Activated naive CD8-positive, alpha-beta T cell treated with anti-CD3 and anti-CD28 coated beads, Interleukin-2, amount 10 ng/mL, durations not matched to agents 7 days and 5 days (primary cell): ENCODE measurements around the gene RGS2. TPM values are rescaled to one million over a fixed set of nuclear protein-coding genes. Genes with fewer than 3 reads are reported as not detected.
A peak's percentile ranks its signal among the peaks of the same experiment; 100 is the strongest.

Experiments used
- ATAC-seq: fragments of 150-1000 bp; cut with Tn5 transposase; one replicate; pipeline ENCODE4 v1.10.0; 2021; ENCODE audit warnings: low read depth, moderate library complexity
- POLR2A ChIA-PET: fragments of 350-600 bp; sonication (Branson Sonifier 250); formaldehyde crosslinking; loops from one replicate; lab custom pipeline; 2021; ENCODE audit warnings: antibody characterized with exemption; lab: Charles Lee
- DNase-seq: peaks from one replicate; pipeline ENCODE4 v3.0.0; 2021
- H3K27ac Mint-ChIP-seq: one replicate; pipeline ENCODE4 v1.8.0; 2022; ENCODE audit warnings: mild to moderate bottlenecking, mixed read lengths
- H3K27me3 Mint-ChIP-seq: one replicate; pipeline ENCODE4 v1.8.0; 2022; ENCODE audit warnings: mild to moderate bottlenecking, moderate library complexity, mixed read lengths
- H3K36me3 Mint-ChIP-seq: one replicate; pipeline ENCODE4 v1.8.0; 2021; ENCODE audit warnings: mild to moderate bottlenecking, mixed read lengths
- H3K4me1 Mint-ChIP-seq: one replicate; pipeline ENCODE4 v1.8.0; 2021; ENCODE audit warnings: mixed read lengths
- H3K4me3 Mint-ChIP-seq: one replicate; pipeline ENCODE4 v1.8.0; 2022; ENCODE audit warnings: mild to moderate bottlenecking, moderate library complexity, mixed read lengths
- H3K9me3 Mint-ChIP-seq: one replicate; pipeline ENCODE4 v1.8.0; 2021; ENCODE audit warnings: mixed read lengths
- total RNA-seq, 2 experiments: library from RNA; stranded (reverse); gene quantifications; one replicate each; pipeline ENCODE4 v1.2.3, GENCODE V29; 2021

RGS2 gene
- total RNA-seq, result 10 to 100 TPM; 17.5 TPM

- H3K4me1 Mint-ChIP-seq, result peaks cover 19% of the 10 kb centered on the region
- H3K4me3 Mint-ChIP-seq, result peak within 1 kb of the TSS; percentile 98
- H3K9me3 Mint-ChIP-seq, result no peaks in the 10 kb centered on the region
- DNase-seq (peak; percentile 91), ATAC-seq (peak; percentile 94)
- POLR2A ChIA-PET, result interaction anchor here (1.0 to 1.5 kb wide), 2 partner anchors 250 kb away, joined by 4 to 6 read pairs; partner anchors contain the start of genes RO60 and UCHL5
- peaks cover 2% of the 10 kb centered on the region for H3K36me3 Mint-ChIP-seq
- H3K27me3 Mint-ChIP-seq, result peaks cover 2% of the 10 kb centered on the region
- peak within 1 kb of the TSS; percentile 95 for H3K27ac Mint-ChIP-seq
Observed at GRCh38 chr1:192808518-192809306, at the start of gene RGS2. Gene RGS2 (plus strand): TSS chr1:192809039. CDS start chr1:192809072, 33 bp downstream.

DNA sequence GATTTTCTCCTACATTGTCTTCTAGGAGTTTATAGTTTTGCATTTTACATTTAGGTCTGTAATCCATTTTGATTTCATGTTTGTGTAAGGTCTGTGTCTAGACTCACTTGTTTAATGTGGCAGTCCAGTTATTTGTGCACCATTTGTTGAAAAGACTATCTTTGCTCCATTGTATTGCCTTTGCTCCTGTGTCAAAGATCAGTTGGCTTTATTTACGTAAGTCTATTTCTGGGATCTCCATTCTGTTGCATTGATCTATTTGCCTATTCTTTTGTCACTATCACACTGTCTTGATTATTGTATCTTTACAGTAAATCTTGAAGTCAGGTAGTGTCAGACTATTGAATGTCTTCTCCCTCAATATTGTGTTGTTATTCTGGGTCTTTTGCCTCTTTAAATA is 49.7 kb upstream of the RGS2 start:
- H3K4me3 Mint-ChIP-seq, result no peak overlapping the region
- H3K36me3 Mint-ChIP-seq, result no peaks in the 10 kb centered on the region
- H3K27me3 Mint-ChIP-seq, result peaks cover 2% of the 10 kb centered on the region
- ATAC-seq, result no peak
- POLR2A ChIA-PET, result no interaction called here
- DNase-seq, result no peak
- H3K9me3 Mint-ChIP-seq, result no peaks in the 10 kb centered on the region
- peaks cover 3% of the 10 kb centered on the region for H3K4me1 Mint-ChIP-seq
- H3K27ac Mint-ChIP-seq, result no peak overlapping the region

GRCh38 chr1:192762265-192762664 is 46.6 kb upstream of the RGS2 start:
- H3K36me3 Mint-ChIP-seq, result no peaks in the 10 kb centered on the region
- peaks cover 3% of the 10 kb centered on the region for H3K4me1 Mint-ChIP-seq
- ATAC-seq, result no peak
- no peaks in the 10 kb centered on the region for H3K9me3 Mint-ChIP-seq
- POLR2A ChIA-PET, result no interaction called here
- no peak overlapping the region for H3K4me3 Mint-ChIP-seq
- no peak for DNase-seq
- peaks cover 2% of the 10 kb centered on the region for H3K27me3 Mint-ChIP-seq
- no peak overlapping the region for H3K27ac Mint-ChIP-seq

GRCh38 chr1:192763243-192763642 is 45.6 kb upstream of the RGS2 start:
- Mint-ChIP-seq H3K4me3 (no peak overlapping the region), H3K27me3 (peaks cover 2% of the 10 kb centered on the region), H3K4me1 (peaks cover 3% of the 10 kb centered on the region), H3K9me3 (no peaks in the 10 kb centered on the region), H3K36me3 (no peaks in the 10 kb centered on the region), H3K27ac (no peak overlapping the region)
- ATAC-seq, result no peak
- POLR2A ChIA-PET, result no interaction called here
- no peak for DNase-seq

DNA sequence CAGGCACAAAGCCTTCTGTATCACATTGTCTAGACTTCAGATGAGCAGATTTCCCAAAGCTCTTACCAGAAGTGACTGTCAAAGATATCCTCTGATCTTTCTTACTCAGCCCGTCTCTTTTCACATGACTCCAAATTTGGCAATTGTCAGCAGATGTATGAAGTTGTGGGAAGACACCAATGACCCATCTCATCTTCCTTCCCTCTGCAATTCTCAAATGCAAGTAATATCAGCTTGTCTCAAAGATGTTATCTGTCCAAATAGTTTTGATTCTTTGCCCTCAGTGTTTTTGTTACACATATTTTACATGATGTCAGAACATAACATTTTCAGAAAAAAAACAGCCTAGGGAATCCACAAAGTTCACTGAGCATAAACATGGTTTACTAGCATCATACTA is 45.1 kb upstream of the RGS2 start:
- no peak overlapping the region for H3K27ac Mint-ChIP-seq
- H3K27me3 Mint-ChIP-seq, result peaks cover 2% of the 10 kb centered on the region
- POLR2A ChIA-PET, result no interaction called here
- peaks cover 3% of the 10 kb centered on the region for H3K4me1 Mint-ChIP-seq
- DNase-seq (no peak), ATAC-seq (no peak)
- H3K9me3 Mint-ChIP-seq, result no peaks in the 10 kb centered on the region
- H3K4me3 Mint-ChIP-seq, result no peak overlapping the region
- H3K36me3 Mint-ChIP-seq, result no peaks in the 10 kb centered on the region

GRCh38 chr1:192764675-192765074 is 44.2 kb upstream of the RGS2 start:
- Mint-ChIP-seq H3K36me3 (no peaks in the 10 kb centered on the region), H3K4me1 (peaks cover 3% of the 10 kb centered on the region), H3K27ac (no peak overlapping the region), H3K9me3 (no peaks in the 10 kb centered on the region), H3K4me3 (no peak overlapping the region), H3K27me3 (peaks cover 2% of the 10 kb centered on the region)
- ATAC-seq (no peak), DNase-seq (no peak)
- POLR2A ChIA-PET, result no interaction called here

GRCh38 chr1:192766009-192766625 is 42.7 kb upstream of the RGS2 start:
- H3K9me3 Mint-ChIP-seq, result no peaks in the 10 kb centered on the region
- H3K27ac Mint-ChIP-seq, result no peak overlapping the region
- POLR2A ChIA-PET, result no interaction called here
- DNase-seq (no peak), ATAC-seq (no peak)
- H3K36me3 Mint-ChIP-seq, result no peaks in the 10 kb centered on the region
- peaks cover 3% of the 10 kb centered on the region for H3K4me1 Mint-ChIP-seq
- H3K4me3 Mint-ChIP-seq, result no peak overlapping the region
- peaks cover 2% of the 10 kb centered on the region for H3K27me3 Mint-ChIP-seq

GRCh38 chr1:192766876-192767275 is 42.0 kb upstream of the RGS2 start:
- no peaks in the 10 kb centered on the region for H3K27me3 Mint-ChIP-seq
- POLR2A ChIA-PET, result no interaction called here
- H3K36me3 Mint-ChIP-seq, result no peaks in the 10 kb centered on the region
- H3K27ac Mint-ChIP-seq, result no peak overlapping the region
- peaks cover 3% of the 10 kb centered on the region for H3K4me1 Mint-ChIP-seq
- DNase-seq (no peak), ATAC-seq (no peak)
- no peaks in the 10 kb centered on the region for H3K9me3 Mint-ChIP-seq
- no peak overlapping the region for H3K4me3 Mint-ChIP-seq

DNA sequence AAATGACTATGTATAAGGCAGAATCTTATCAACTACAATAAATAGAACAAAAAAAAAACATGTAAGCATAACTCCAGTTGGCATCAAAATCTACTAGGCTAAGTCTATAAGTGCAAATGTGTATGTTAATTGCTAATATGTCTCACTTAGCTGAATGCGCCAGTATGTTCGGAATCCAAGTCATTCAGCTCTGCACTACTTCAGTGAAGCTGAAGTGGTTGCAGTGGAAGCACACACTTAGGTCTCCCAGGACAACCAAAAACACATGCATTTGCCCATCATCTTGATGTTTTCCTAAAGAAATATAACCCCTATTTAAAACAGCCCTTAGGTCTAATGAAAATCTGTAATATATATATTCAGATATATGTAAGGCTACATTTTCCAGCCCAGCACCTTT is 41.0 kb upstream of the RGS2 start:
- H3K27me3 Mint-ChIP-seq, result no peaks in the 10 kb centered on the region

DNA sequence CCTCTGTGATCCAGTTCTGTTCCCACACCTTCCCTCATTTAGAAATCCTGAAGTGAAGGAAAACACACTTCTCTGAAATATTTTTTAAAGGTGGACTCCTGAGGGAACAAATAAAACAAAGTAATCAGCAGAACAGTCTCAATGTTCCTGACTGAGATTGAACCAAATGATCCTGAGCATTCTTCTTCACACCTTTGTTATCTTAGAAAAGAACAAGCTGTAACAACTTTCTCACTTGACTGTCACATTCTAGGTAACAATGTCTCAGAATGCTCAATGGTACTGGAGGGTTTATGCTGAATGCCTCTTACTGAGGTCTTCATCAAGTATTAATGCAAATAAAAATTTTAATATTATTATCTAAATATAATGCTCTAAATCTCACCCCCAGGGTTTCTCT is 40.4 kb upstream of the RGS2 start:
- DNase-seq (no peak), ATAC-seq (no peak)
- no peaks in the 10 kb centered on the region for H3K36me3 Mint-ChIP-seq
- POLR2A ChIA-PET, result no interaction called here
- no peaks in the 10 kb centered on the region for H3K9me3 Mint-ChIP-seq
- H3K4me1 Mint-ChIP-seq, result no peaks in the 10 kb centered on the region
- no peak overlapping the region for H3K4me3 Mint-ChIP-seq
- no peaks in the 10 kb centered on the region for H3K27me3 Mint-ChIP-seq
- H3K27ac Mint-ChIP-seq, result no peak overlapping the region

More for the DNA sequence above, 41.0 kb upstream of the RGS2 start:
- Mint-ChIP-seq H3K36me3 (no peaks in the 10 kb centered on the region), H3K4me3 (no peak overlapping the region), H3K9me3 (no peaks in the 10 kb centered on the region), H3K27ac (no peak overlapping the region), H3K4me1 (no peaks in the 10 kb centered on the region)
- POLR2A ChIA-PET, result no interaction called here
- ATAC-seq (no peak), DNase-seq (no peak)

- ATAC-seq (no peak), DNase-seq (no peak)
- POLR2A ChIA-PET, result no interaction called here
- Mint-ChIP-seq H3K27ac (no peak overlapping the region), H3K36me3 (no peaks in the 10 kb centered on the region), H3K9me3 (no peaks in the 10 kb centered on the region), H3K4me1 (no peaks in the 10 kb centered on the region), H3K4me3 (no peak overlapping the region), H3K27me3 (no peaks in the 10 kb centered on the region)
Observed at GRCh38 chr1:192771341-192771740, 37.5 kb upstream of the RGS2 start.

GRCh38 chr1:192775631-192776030 is 33.2 kb upstream of the RGS2 start:
- Mint-ChIP-seq H3K36me3 (no peaks in the 10 kb centered on the region), H3K4me1 (no peaks in the 10 kb centered on the region), H3K4me3 (no peak overlapping the region), H3K27ac (no peak overlapping the region), H3K27me3 (peaks cover 5% of the 10 kb centered on the region), H3K9me3 (no peaks in the 10 kb centered on the region)
- DNase-seq (no peak), ATAC-seq (no peak)
- POLR2A ChIA-PET, result no interaction called here

DNA sequence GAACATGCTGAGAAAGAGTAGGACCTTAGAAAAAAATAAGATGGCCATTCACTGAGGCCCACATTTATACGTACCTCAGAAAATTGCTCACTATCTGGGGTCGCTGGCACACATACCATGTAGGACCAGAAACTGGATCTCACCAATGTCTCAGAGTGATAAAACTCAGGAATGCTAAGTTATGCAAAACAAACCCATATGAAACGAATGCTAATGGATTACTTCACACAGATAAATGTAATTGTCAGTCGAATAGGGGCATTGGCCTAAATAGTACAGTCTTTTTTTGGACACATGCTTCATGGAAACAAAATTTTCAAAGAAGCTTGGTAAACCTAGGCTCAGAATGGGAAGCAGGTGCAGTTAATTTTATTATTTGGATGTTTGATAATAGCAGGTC is 32.6 kb upstream of the RGS2 start:
- no peaks in the 10 kb centered on the region for H3K9me3 Mint-ChIP-seq
- no peaks in the 10 kb centered on the region for H3K36me3 Mint-ChIP-seq
- H3K27me3 Mint-ChIP-seq, result peaks cover 8% of the 10 kb centered on the region
- ATAC-seq (no peak), DNase-seq (no peak)
- no peaks in the 10 kb centered on the region for H3K4me1 Mint-ChIP-seq
- H3K27ac Mint-ChIP-seq, result no peak overlapping the region
- H3K4me3 Mint-ChIP-seq, result no peak overlapping the region
- POLR2A ChIA-PET, result no interaction called here

DNA sequence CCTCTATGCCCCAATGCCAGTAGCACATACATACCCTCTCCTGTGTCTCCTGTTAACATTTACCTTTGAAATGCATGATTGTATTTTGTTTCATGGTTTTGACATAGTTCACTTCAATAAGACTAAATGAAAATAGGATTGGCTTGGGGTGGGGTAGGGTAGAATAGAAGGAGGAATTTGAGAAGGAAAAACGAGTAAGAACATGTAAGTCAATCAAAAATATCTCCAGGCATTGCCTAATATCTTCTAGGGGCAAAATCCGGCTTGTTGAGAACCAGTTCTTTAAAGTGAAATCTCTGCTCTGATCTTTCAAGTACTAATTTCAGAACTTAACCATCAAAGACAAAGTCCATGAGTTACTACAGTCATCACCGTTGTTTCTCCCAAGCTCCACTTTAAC is 31.8 kb upstream of the RGS2 start:
- Mint-ChIP-seq H3K4me1 (no peaks in the 10 kb centered on the region), H3K36me3 (no peaks in the 10 kb centered on the region), H3K4me3 (no peak overlapping the region), H3K9me3 (no peaks in the 10 kb centered on the region), H3K27me3 (peaks cover 8% of the 10 kb centered on the region), H3K27ac (no peak overlapping the region)
- ATAC-seq, result no peak
- POLR2A ChIA-PET, result no interaction called here
- DNase-seq, result no peak
